Vagina (tissue), 2 donors: ENCODE measurements around the gene APOBEC3H. TPM values are rescaled to one million over a fixed set of nuclear protein-coding genes. Genes with fewer than 3 reads are reported as not detected.

Source experiments
- DNase-seq, 2 donors: peaks; one replicate each; pipeline ENCODE4 v3.0.0-alpha.2; 2017; ENCODE audit errors: extremely low spot score in 2 of 2
- H3K27ac ChIP-seq: fragments of 200-600 bp; sonication (generic); one replicate; pipeline ENCODE4 v1.5.1; 2019
- H3K27me3 ChIP-seq: fragments of 200-600 bp; sonication (generic); one replicate; pipeline ENCODE4 v1.5.1; 2019
- H3K36me3 ChIP-seq, 2 donors: fragments of 200-600 bp; sonication (generic); one replicate each; pipeline ENCODE4 v1.5.1; 2017 to 2019
- H3K4me1 ChIP-seq: fragments of 200-600 bp; sonication (generic); one replicate; pipeline ENCODE4 v1.5.1; 2019
- H3K4me3 ChIP-seq, 2 donors: fragments of 200-600 bp; sonication (generic); 1 replicate in 1 of 2; 2 replicates in 1 of 2; pipeline ENCODE4 v1.5.1; 2016 to 2019
- H3K9me3 ChIP-seq: fragments of 200-600 bp; sonication (generic); one replicate; pipeline ENCODE4 v1.5.1; 2019
- POLR2A ChIP-seq, 2 donors: fragments of 450-650 bp; IDR thresholded peaks; one replicate each; pipeline ENCODE4 v1.6.1; 2017; ENCODE audit warnings: antibody characterized with exemption in 2 of 2, mild to moderate bottlenecking in 2 of 2, moderate library complexity in 2 of 2
- POLR2AphosphoS5 ChIP-seq, 2 donors: sonication (generic); formaldehyde crosslinking; IDR thresholded peaks; one replicate each; pipeline ENCODE4 v1.9.0; 2017; ENCODE audit warnings: antibody characterized with exemption in 2 of 2, mild to moderate bottlenecking in 2 of 2, low read depth in 1 of 2; ENCODE audit not compliant: insufficient read depth in 1 of 2
- intact Hi-C: fragments of 100-400 bp; cut with DNase I; formaldehyde crosslinking; loops from one replicate; pipeline ENCODE4 v1.15.1; 2023
- total RNA-seq: library from RNA; depleted of rRNA; stranded (reverse); fragments of >200 nt; gene quantifications from one replicate; pipeline ENCODE4 v1.2.3, GENCODE V29; 2016
- TF ChIP-seq, protein P1 (sequence below), 3 experiments: fragments of 450-650 bp in 2 of 3; fragments of 200-600 bp in 1 of 3; sonication (generic) in 1 of 3; IDR thresholded peaks; one replicate each; pipeline ENCODE4 v1.5.1; 2017 to 2019; ENCODE audit warnings: antibody characterized with exemption in 3 of 3, mild to moderate bottlenecking in 2 of 3, moderate library complexity in 2 of 3

Gene APOBEC3H
- total RNA-seq, 1 donor from 2014 or later: not detected

DNA sequence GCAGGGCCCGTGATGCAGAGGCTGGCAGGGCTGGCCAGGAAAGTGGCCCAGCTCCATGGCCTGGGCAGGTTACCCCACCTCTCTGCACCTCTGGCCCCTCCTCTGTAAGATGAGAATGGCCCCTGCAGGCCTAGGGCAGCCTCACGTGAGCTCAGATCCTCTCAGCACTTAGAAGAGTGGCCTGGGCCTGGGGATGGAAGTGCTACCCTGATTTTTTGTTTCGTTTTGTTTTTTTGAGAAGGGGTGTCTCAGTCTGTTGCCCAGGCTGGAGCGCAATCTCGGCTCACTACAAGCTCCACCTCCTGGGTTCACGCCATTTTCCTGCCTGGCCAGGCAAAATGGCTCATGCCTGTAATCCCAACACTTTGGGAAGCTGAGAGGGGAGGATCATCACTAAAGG is 982 bp downstream of the APOBEC3H start:
- intact Hi-C loops: no loop called here
- Histone ChIP-seq H3K36me3 (no peaks in the 10 kb centered on the region), H3K9me3 (no peaks in the 10 kb centered on the region), H3K27me3 (no peaks in the 10 kb centered on the region), H3K4me1 (peaks cover 12% of the 10 kb centered on the region), H3K4me3 (no peak overlapping the region), H3K27ac (no peak overlapping the region)
- DNase-seq: no peak
- TF ChIP-seq POLR2A (IDR thresholded peaks at IDR 0.05) (no peak), POLR2AphosphoS5 (IDR thresholded peaks at IDR 0.05; ENCODE audit: insufficient read depth in 1 of 2, low read depth in 1 of 2) (no peak)
- TF ChIP-seq, protein P1, sequence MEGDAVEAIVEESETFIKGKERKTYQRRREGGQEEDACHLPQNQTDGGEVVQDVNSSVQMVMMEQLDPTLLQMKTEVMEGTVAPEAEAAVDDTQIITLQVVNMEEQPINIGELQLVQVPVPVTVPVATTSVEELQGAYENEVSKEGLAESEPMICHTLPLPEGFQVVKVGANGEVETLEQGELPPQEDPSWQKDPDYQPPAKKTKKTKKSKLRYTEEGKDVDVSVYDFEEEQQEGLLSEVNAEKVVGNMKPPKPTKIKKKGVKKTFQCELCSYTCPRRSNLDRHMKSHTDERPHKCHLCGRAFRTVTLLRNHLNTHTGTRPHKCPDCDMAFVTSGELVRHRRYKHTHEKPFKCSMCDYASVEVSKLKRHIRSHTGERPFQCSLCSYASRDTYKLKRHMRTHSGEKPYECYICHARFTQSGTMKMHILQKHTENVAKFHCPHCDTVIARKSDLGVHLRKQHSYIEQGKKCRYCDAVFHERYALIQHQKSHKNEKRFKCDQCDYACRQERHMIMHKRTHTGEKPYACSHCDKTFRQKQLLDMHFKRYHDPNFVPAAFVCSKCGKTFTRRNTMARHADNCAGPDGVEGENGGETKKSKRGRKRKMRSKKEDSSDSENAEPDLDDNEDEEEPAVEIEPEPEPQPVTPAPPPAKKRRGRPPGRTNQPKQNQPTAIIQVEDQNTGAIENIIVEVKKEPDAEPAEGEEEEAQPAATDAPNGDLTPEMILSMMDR (IDR thresholded peaks at IDR 0.05): no peak

- Histone ChIP-seq H3K4me3 (no peak overlapping the region), H3K27ac (no peak overlapping the region), H3K27me3 (no peaks in the 10 kb centered on the region), H3K36me3 (no peaks in the 10 kb centered on the region), H3K9me3 (no peaks in the 10 kb centered on the region), H3K4me1 (peaks cover 12% of the 10 kb centered on the region)
- TF ChIP-seq POLR2AphosphoS5 (IDR thresholded peaks at IDR 0.05; ENCODE audit: insufficient read depth in 1 of 2, low read depth in 1 of 2) (no peak), POLR2A (IDR thresholded peaks at IDR 0.05) (no peak)
- TF ChIP-seq, protein P1 (IDR thresholded peaks at IDR 0.05): no peak
- intact Hi-C loops: no loop called here
- DNase-seq: no peak
Measured at GRCh38 chr22:39098576-39098975, 1.5 kb downstream of the APOBEC3H start.

- Histone ChIP-seq H3K27me3 (no peaks in the 10 kb centered on the region), H3K27ac (no peak overlapping the region), H3K4me3 (no peak overlapping the region), H3K36me3 (no peaks in the 10 kb centered on the region), H3K9me3 (no peaks in the 10 kb centered on the region), H3K4me1 (peaks cover 12% of the 10 kb centered on the region)
- no peak for DNase-seq
- intact Hi-C loops: no loop called here
- TF ChIP-seq POLR2A (IDR thresholded peaks at IDR 0.05): no peak
- TF ChIP-seq, protein P1 (IDR thresholded peaks at IDR 0.05): no peak
- no peak for TF ChIP-seq POLR2AphosphoS5 (IDR thresholded peaks at IDR 0.05; ENCODE audit: insufficient read depth in 1 of 2, low read depth in 1 of 2)
Measured at GRCh38 chr22:39101226-39101625, 4.2 kb downstream of the APOBEC3H start.

- intact Hi-C loops: no loop called here
- H3K4me1 ChIP-seq: no peaks in the 10 kb centered on the region
- no peaks in the 10 kb centered on the region for H3K36me3 ChIP-seq
- H3K4me3 ChIP-seq: no peak overlapping the region
- TF ChIP-seq, protein P1 (IDR thresholded peaks at IDR 0.05): no peak
- DNase-seq: no peak
- H3K9me3 ChIP-seq: no peaks in the 10 kb centered on the region
- H3K27ac ChIP-seq: no peak overlapping the region
- no peaks in the 10 kb centered on the region for H3K27me3 ChIP-seq
Measured at GRCh38 chr22:39103431-39103830, 6.4 kb downstream of the APOBEC3H start.

- DNase-seq: no peak
Measured at GRCh38 chr22:39106326-39106725, 9.3 kb downstream of the APOBEC3H start.

More at GRCh38 chr22:39106326-39106725, 9.3 kb downstream of the APOBEC3H start:
- intact Hi-C loops: no loop called here
- Histone ChIP-seq H3K9me3 (no peaks in the 10 kb centered on the region), H3K4me1 (no peaks in the 10 kb centered on the region), H3K27me3 (no peaks in the 10 kb centered on the region), H3K27ac (no peak overlapping the region), H3K4me3 (no peak overlapping the region), H3K36me3 (no peaks in the 10 kb centered on the region)
- TF ChIP-seq POLR2AphosphoS5 (IDR thresholded peaks at IDR 0.05; ENCODE audit: insufficient read depth in 1 of 2, low read depth in 1 of 2) (no peak), POLR2A (IDR thresholded peaks at IDR 0.05) (no peak)
- TF ChIP-seq, protein P1 (IDR thresholded peaks at IDR 0.05): no peak
